Prostate gland (tissue), 2 donors: Measurements from ENCODE around the gene FAM83C.

Experiments used
- CTCF ChIP-seq, 4 experiments: fragments of 200-600 bp in 2 of 4; fragments of 450-650 bp in 2 of 4; sonication (generic) in 2 of 4; IDR thresholded peaks; 1 replicate in 3 of 4; 2 replicates in 1 of 4; pipeline ENCODE4 v1.5.1; 2016 to 2019; ENCODE audit warnings: antibody characterized with exemption in 4 of 4, mild to moderate bottlenecking in 2 of 4, moderate library complexity in 2 of 4
- POLR2A ChIP-seq: fragments of 450-650 bp; IDR thresholded peaks from one replicate; pipeline ENCODE4 v1.6.1; 2016; ENCODE audit warnings: antibody characterized with exemption, mild to moderate bottlenecking

GRCh38 chr20:35333606-35334005 is 41.4 kb upstream of the FAM83C start:
- TF ChIP-seq POLR2A (no peak), CTCF (IDR thresholded peaks at IDR 0.05) (no peak)
